Amniotic epithelial cell (primary cell): Measurements from ENCODE around the gene RPL21.

Experiments
- DNase-seq: peaks from one replicate; pipeline ENCODE4 v3.0.0-alpha.2; 2010; ENCODE audit warnings: low read depth

The RPL21 gene

GRCh38 chr13:27258637-27259386, 7.5 kb downstream of the RPL21 start:
- no peak for DNase-seq

- no peak for DNase-seq
Measured at GRCh38 chr13:27259831-27260230, 8.5 kb downstream of the RPL21 start.

GRCh38 chr13:27261396-27261795, 10.0 kb downstream of the RPL21 start:
- no peak for DNase-seq

GRCh38 chr13:27263438-27263837, 12.1 kb downstream of the RPL21 start:
- no peak for DNase-seq

GRCh38 chr13:27264181-27264580, 12.8 kb downstream of the RPL21 start:
- peak; percentile 73 for DNase-seq

GRCh38 chr13:27264648-27265047, 13.3 kb downstream of the RPL21 start:
- DNase-seq: no peak

GRCh38 chr13:27266917-27267316, 15.6 kb downstream of the RPL21 start:
- peak; percentile 78 for DNase-seq

- DNase-seq: no peak
Measured at GRCh38 chr13:27267596-27267995, 16.2 kb downstream of the RPL21 start.

- no peak for DNase-seq
Measured at GRCh38 chr13:27269114-27269665, 17.8 kb downstream of the RPL21 start.

GRCh38 chr13:27270594-27271520, 19.5 kb downstream of the RPL21 start, which contains the start of gene RASL11A:
TSS of gene RASL11A (plus strand) at chr13:27270830. CDS start at chr13:27270945, 115 bp downstream.
- DNase-seq: peak; percentile 77

- no peak for DNase-seq
Measured at GRCh38 chr13:27271570-27272096, 20.3 kb downstream of the RPL21 start.

GRCh38 chr13:27273658-27274425, 22.5 kb downstream of the RPL21 start:
- DNase-seq: peak; percentile 38

GRCh38 chr13:27274631-27275030, 23.3 kb downstream of the RPL21 start:
- DNase-seq: no peak

- peak; percentile 44 for DNase-seq
Measured at GRCh38 chr13:27276188-27276587, 24.8 kb downstream of the RPL21 start.

GRCh38 chr13:27279506-27279905, 28.1 kb downstream of the RPL21 start:
- DNase-seq: no peak

GRCh38 chr13:27280009-27280656, 28.8 kb downstream of the RPL21 start:
- no peak for DNase-seq

- no peak for DNase-seq
Measured at GRCh38 chr13:27280841-27281240, 29.5 kb downstream of the RPL21 start.

- no peak for DNase-seq
Measured at GRCh38 chr13:27281420-27281819, 30.1 kb downstream of the RPL21 start.

- peak; percentile 20 for DNase-seq
Measured at GRCh38 chr13:27283906-27284493, 32.6 kb downstream of the RPL21 start.

- DNase-seq: no peak
Measured at GRCh38 chr13:27288392-27288791, 37.0 kb downstream of the RPL21 start.
